Pulmonary artery endothelial cell (primary cell): ENCODE measurements around the gene COMMD4. TPM values are rescaled to one million over a fixed set of nuclear protein-coding genes. Genes with fewer than 3 reads are reported as not detected.
"Not testable (repeated sequence)": the region's sequence is repeated elsewhere in the genome, so short reads cannot be mapped to it uniquely, and the experiment has no call there.

Experiments
- DNase-seq: peaks from one replicate; pipeline ENCODE4 v3.0.0-alpha.2; 2011; ENCODE audit warnings: low read depth, low spot score
- total RNA-seq: library from RNA; depleted of rRNA; stranded (reverse); fragments of >200 nt; gene quantifications from 2 replicates; pipeline ENCODE4 v1.2.3, GENCODE V29; 2014

The COMMD4 gene
- total RNA-seq, 1 donor from 2014 or later, result 81.1 TPM

DNA sequence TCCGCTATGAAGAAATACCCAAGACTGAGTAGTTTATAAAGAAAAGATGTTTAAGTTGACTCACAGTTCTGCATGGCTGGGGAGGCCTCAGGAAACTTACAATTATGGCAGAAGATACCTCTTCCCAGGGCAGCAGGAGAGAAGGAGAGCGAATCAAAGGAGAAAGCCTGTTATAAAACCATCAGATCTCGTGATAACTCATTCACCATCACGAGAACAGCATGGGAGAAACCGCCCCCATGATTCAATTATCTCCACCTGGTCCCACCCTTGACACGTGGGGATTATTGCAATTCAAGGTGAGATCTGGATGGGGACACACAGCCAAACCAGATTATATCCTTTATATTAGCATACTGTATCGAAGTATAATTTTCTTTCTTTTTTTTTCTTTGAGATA lies 3.8 kb upstream of the COMMD4 start:
- not testable (repeated sequence) for DNase-seq

DNA sequence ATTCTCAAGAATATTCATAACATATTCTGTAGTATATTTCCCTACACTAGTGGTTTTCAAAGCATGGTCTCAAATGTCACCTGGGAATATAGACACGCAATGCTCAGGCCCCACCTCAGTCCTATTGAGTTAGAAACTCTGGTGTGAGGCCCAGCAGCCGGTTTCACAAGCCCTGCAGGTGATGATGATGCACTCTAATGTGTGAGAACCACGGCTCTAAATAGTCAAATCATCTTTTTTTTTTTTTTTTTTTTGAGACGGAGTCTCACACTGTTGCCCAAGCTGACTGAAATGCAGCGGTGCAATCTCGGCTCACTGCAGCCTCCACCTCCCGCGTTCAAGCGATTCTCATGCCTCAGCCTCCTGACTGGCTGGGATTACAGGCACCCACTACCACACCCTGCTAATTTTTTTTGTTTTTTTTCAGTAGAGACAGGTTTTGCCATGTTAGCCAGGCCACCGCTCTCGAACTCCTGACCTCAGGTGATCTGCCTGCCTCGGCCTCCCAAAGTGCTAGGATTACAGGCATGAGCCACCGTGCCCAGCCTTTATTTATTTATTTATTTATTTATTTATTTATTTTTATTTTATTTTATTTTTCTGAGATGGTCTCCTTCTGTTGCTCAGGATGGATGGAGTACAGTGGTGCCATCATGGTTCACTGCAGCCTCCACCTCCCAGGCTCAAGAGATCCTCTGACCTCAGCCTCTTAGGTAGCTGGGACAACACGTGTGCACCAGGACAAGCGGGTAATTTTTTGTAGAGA lies 2.0 kb upstream of the COMMD4 start:
- DNase-seq, result not testable (repeated sequence)

DNA sequence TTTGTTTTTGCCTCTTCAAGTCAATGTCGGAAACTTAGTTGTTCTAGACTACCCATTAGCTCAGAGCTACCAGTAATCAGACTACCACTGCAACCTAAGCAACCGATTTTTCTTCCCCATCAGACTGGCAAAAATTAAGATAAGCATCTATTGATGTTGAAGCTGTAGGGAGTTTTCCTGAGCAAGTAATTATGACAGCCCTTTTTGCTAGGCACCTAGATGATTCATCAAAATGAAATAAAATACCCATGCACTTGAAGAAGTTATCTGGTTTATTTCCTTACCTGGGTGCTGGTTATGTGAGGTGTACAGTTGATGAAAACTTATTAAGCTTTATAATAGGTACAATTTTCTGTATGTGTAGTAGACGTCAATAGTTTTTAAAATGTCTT lies 554 bp upstream of the COMMD4 start:
- DNase-seq, result no peak

GRCh38 chr15:75338661-75339240 lies 2.9 kb downstream of the COMMD4 start:
- DNase-seq, result no peak

DNA sequence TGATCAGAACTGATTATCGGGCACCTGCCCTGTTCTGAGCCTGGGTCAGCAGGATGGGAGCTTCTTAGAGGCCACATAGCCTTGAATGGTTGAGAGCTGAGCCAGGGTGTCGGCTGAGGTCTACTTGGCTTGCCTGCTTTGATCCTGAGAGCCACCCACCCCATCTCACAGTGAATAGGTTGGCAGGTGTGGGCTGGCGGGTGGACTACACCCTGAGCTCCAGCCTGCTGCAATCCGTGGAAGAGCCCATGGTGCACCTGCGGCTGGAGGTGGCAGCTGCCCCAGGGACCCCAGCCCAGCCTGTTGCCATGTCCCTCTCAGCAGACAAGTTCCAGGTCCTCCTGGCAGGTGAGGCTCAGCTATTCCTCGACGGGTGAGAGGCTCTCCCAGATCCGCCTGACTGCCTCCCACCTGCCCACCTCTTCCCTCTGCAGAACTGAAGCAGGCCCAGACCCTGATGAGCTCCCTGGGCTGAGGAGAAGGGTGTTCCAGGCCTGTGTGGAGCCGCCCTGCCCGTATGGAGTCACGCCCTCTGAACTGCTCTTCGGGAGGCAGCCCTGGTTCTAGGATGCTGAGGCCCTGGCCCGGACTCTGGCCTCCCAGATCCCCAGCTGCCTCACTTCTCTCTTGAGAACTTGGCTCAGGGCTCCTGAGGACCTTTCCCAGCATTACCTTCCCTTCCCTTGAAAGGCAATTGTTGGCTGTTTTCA lies 3.8 kb downstream of the COMMD4 start:
- no peak for DNase-seq

- no peak for DNase-seq
Observed at GRCh38 chr15:75342221-75342620, 6.4 kb downstream of the COMMD4 start.

- not testable (repeated sequence) for DNase-seq
Observed at GRCh38 chr15:75343953-75344352, 8.1 kb downstream of the COMMD4 start.

DNA sequence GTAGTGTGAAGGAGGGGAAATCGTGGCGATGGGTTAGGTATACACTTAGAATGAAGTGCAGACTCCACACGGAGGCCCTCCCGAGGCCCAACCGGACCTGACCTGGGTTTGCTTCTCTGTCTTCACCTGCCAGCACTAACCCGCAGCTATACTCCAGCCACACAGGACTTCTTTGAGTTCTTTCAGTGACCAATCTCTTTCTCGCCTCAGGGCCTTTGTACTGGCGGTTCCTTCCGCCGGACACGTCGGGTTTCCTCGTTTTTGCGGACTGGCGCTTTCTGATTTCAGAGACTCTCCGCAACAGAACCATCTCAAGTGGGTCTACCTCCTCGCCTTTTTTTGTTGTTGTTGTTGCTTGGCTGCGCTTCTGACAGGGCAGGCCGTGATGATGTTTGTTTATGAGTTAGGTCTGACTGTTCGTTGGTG lies 10.9 kb downstream of the COMMD4 start, which contains the start of gene NEIL1:
TSS of gene NEIL1 (plus strand) at position 244 of the 426 bp plus-strand sequence. CDS start 1,867 bp downstream, outside the sequence.
- no peak for DNase-seq

- DNase-seq, result no peak
Observed at GRCh38 chr15:75347222-75348033, 11.6 kb downstream of the COMMD4 start.

- DNase-seq, result no peak
Observed at GRCh38 chr15:75348034-75348561, 12.2 kb downstream of the COMMD4 start.

- no peak for DNase-seq
Observed at GRCh38 chr15:75348562-75349350, 12.9 kb downstream of the COMMD4 start.

- not testable (repeated sequence) for DNase-seq
Observed at GRCh38 chr15:75349351-75349669, 13.4 kb downstream of the COMMD4 start.

GRCh38 chr15:75349851-75350588 lies 14.2 kb downstream of the COMMD4 start:
- DNase-seq, result no peak

DNA sequence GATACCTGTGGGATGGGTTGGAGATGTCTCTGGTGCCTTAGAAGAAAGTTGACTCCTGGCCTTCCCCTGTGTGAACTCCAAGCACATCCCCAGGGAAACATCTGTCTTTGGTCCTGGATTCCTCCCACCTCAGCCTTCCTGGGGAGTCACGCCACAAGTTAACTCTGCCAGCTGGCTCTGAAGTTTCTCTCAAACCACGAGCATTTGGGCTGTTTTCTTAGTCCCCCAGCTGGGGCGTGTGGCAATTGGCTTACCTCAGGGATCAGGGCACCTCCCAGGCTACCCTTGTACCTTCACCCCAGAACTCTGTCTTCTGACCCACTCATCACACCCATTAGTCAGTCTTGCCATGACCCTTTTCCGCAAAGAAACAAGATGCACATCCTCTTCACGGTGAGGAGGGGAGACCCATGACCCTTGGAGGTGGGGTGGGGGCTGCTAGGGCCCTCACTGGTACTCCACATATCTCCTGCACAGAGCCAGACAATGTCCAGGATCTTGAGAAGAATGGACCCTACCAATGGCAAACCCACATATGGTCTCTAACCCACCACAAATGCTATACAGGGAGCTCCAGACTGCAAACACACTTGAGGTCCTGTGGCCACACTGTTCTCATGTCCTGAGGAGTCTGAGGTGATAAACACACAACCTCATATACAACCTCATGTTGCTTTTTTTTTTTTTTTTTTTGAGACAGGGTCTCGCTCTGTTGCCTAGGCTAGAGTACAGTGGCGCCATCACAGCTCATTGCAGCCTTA lies 14.9 kb downstream of the COMMD4 start:
- DNase-seq, result no peak

GRCh38 chr15:75352186-75353080 lies 16.6 kb downstream of the COMMD4 start:
- DNase-seq, result no peak

- DNase-seq, result no peak
Observed at GRCh38 chr15:75353604-75354003, 17.7 kb downstream of the COMMD4 start.

- no peak for DNase-seq
Observed at GRCh38 chr15:75354454-75354853, 18.6 kb downstream of the COMMD4 start.

DNA sequence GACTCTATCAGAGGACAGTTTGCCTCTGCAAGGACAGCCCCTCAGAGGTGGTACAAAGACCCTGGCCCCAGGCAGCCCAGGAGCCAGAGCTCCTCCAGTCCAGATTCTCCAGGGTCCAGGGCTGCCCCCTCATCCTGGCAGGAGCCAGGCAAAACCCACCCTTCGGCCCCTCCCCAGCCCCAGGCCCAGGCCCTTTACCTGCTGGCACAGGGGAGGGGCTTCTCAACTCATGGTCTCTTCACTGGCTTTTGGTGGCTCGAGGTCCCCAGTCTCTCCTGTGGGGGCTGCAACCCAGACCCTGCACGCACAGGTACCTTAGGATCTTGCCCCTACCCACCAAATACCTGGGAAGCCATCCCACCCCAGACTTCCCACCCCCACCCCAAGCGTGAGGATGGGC lies 19.5 kb downstream of the COMMD4 start:
- DNase-seq, result no peak
